ENCODE measurements around the gene CAMK2B. TPM values are rescaled to one million over a fixed set of nuclear protein-coding genes. Genes with fewer than 3 reads are reported as not detected.

The CAMK2B gene
- total RNA-seq, 1 experiment from 2014 or later, result 0.34 TPM

GRCh38 chr7:44222776-44223261 lies 102.6 kb downstream of the CAMK2B start:
- H3K9me2 ChIP-seq (ENCODE audit: insufficient read depth), result no peaks in the 10 kb centered on the region
- DNase-seq (ENCODE audit: low read depth, low spot score) (no peak), ATAC-seq (no peak)
- TF ChIP-seq ZBTB33 (IDR thresholded peaks at IDR 0.05; ENCODE audit: extremely low read depth, insufficient replicate concordance, low read length) (no peak), ELF1 (IDR thresholded peaks at IDR 0.05; ENCODE audit: borderline replicate concordance, low read depth) (no peak), EZH2phosphoT487 (IDR thresholded peaks at IDR 0.05; ENCODE audit: borderline replicate concordance) (no peak), EGR1 (IDR thresholded peaks at IDR 0.05; ENCODE audit: low read depth) (no peak), SP1 (IDR thresholded peaks at IDR 0.05; ENCODE audit: low read depth) (no peak), EZH2 (IDR thresholded peaks at IDR 0.05) (no peak), FOSL1 (IDR thresholded peaks at IDR 0.05; ENCODE audit: low read depth) (no peak), MAX (IDR thresholded peaks at IDR 0.05) (no peak), SIN3A (IDR thresholded peaks at IDR 0.05; ENCODE audit: low read depth) (no peak), POLR2A (IDR thresholded peaks at IDR 0.05; ENCODE audit: borderline replicate concordance, extremely low read depth, insufficient read depth, insufficient read length) (no peak), POLR2AphosphoS5 (IDR thresholded peaks at IDR 0.05; ENCODE audit: low read depth, low read length) (no peak), TCF7L2 (IDR thresholded peaks at IDR 0.05; ENCODE audit: borderline replicate concordance, extremely low read depth, insufficient read depth, insufficient read length) (no peak), JUND (IDR thresholded peaks at IDR 0.05) (no peak)
- TF ChIP-seq, protein P1, sequence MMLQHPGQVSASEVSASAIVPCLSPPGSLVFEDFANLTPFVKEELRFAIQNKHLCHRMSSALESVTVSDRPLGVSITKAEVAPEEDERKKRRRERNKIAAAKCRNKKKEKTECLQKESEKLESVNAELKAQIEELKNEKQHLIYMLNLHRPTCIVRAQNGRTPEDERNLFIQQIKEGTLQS (IDR thresholded peaks at IDR 0.05), result no peak
- TF ChIP-seq, protein P2, sequence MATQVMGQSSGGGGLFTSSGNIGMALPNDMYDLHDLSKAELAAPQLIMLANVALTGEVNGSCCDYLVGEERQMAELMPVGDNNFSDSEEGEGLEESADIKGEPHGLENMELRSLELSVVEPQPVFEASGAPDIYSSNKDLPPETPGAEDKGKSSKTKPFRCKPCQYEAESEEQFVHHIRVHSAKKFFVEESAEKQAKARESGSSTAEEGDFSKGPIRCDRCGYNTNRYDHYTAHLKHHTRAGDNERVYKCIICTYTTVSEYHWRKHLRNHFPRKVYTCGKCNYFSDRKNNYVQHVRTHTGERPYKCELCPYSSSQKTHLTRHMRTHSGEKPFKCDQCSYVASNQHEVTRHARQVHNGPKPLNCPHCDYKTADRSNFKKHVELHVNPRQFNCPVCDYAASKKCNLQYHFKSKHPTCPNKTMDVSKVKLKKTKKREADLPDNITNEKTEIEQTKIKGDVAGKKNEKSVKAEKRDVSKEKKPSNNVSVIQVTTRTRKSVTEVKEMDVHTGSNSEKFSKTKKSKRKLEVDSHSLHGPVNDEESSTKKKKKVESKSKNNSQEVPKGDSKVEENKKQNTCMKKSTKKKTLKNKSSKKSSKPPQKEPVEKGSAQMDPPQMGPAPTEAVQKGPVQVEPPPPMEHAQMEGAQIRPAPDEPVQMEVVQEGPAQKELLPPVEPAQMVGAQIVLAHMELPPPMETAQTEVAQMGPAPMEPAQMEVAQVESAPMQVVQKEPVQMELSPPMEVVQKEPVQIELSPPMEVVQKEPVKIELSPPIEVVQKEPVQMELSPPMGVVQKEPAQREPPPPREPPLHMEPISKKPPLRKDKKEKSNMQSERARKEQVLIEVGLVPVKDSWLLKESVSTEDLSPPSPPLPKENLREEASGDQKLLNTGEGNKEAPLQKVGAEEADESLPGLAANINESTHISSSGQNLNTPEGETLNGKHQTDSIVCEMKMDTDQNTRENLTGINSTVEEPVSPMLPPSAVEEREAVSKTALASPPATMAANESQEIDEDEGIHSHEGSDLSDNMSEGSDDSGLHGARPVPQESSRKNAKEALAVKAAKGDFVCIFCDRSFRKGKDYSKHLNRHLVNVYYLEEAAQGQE (IDR thresholded peaks at IDR 0.05; ENCODE audit: low read depth), result no peak
- no peaks in the 10 kb centered on the region for H3K36me3 ChIP-seq (ENCODE audit: control insufficient read depth in 1 of 2, insufficient read depth in 2 of 2, low read length in 2 of 2)
- no TSS peak for BruUV-seq (replicated peaks)
- H3K27ac ChIP-seq (ENCODE audit: low read depth, low read length), result no peak overlapping the region
- CTCF ChIA-PET, result interaction anchor here (2.4 kb wide), 1 partner anchor 18 kb away, joined by 6 read pairs; no protein-coding TSS in a partner anchor
- POLR2A ChIA-PET, result no interaction called here
- H4K20me1 ChIP-seq (ENCODE audit: insufficient read depth), result no peaks in the 10 kb centered on the region
- no peak overlapping the region for H3K9ac ChIP-seq (ENCODE audit: low read length)
- H2AFZ ChIP-seq (ENCODE audit: low read depth, low read length, poor library complexity, severe bottlenecking), result no peak overlapping the region
- no peaks in the 10 kb centered on the region for H3K4me1 ChIP-seq (ENCODE audit: control insufficient read depth in 1 of 2, insufficient read depth in 2 of 2, low read length in 2 of 2)
- no peak overlapping the region for H3K4me3 ChIP-seq (replicated peaks in 1 of 2; ENCODE audit: low read depth in 1 of 2, low read length in 2 of 2)
- intact Hi-C loops (cut with micrococcal nuclease), result no loop called here
- H3K27me3 ChIP-seq (ENCODE audit: insufficient read depth, low read length), result no peaks in the 10 kb centered on the region
- H3K4me2 ChIP-seq (ENCODE audit: low read length), result no peak overlapping the region
- RAD21 ChIA-PET (ENCODE audit: low non-redundant PET in 1 of 2, low total read pairs in 2 of 2, uncharacterized antibody in 2 of 2, unreplicated experiment in 2 of 2), result no interaction called here
- H3K9me3 ChIP-seq (ENCODE audit: control insufficient read depth in 1 of 2, insufficient read depth in 1 of 2, low read depth in 1 of 2, low read length in 2 of 2), result no peaks in the 10 kb centered on the region
- no peaks in the 10 kb centered on the region for H3K79me2 ChIP-seq (ENCODE audit: insufficient read depth, low read length)
